Heart right ventricle (tissue), 16 donors: ENCODE results near the gene ONECUT2. TPM values are rescaled to one million over a fixed set of nuclear protein-coding genes. Genes with fewer than 3 reads are reported as not detected.
A peak's percentile ranks its signal among the peaks of the same experiment; 100 is the strongest.

ENCODE experiments used
- ATAC-seq, 8 donors: fragments of 200-7000 bp; cut with Tn5 transposase; one replicate each; pipeline ENCODE4 v1.9.1; 2020; ENCODE audit warnings: mild to moderate bottlenecking in 8 of 8, moderate library complexity in 8 of 8, moderate number of reproducible peaks in 1 of 8
- DNase-seq, 2 donors: peaks; one replicate each; pipeline ENCODE4 v3.0.0-alpha.2; 2020
- H3K27ac ChIP-seq, 10 donors: fragments of 200-600 bp; sonication (generic) in 2 of 10; one replicate each; pipeline versions ENCODE4 v1.5.0 to v1.8.0; 2020 to 2022; ENCODE audit warnings: mild to moderate bottlenecking in 3 of 10
- H3K27me3 ChIP-seq, 7 donors: fragments of 200-600 bp; one replicate each; pipeline ENCODE4 v1.8.0; 2021 to 2022; ENCODE audit warnings: mild to moderate bottlenecking in 2 of 7
- H3K36me3 ChIP-seq, 9 donors: fragments of 200-600 bp; sonication (generic) in 1 of 9; one replicate each; pipeline versions ENCODE4 v1.5.0 to v1.8.0; 2020 to 2022; ENCODE audit warnings: mild to moderate bottlenecking in 2 of 9
- H3K4me1 ChIP-seq, 9 donors: fragments of 200-600 bp; sonication (generic) in 1 of 9; one replicate each; pipeline versions ENCODE4 v1.5.0 to v1.8.0; 2020 to 2022; ENCODE audit warnings: mild to moderate bottlenecking in 4 of 9
- H3K4me3 ChIP-seq, 10 donors: fragments of 200-600 bp; sonication (generic) in 2 of 10; one replicate each; pipeline versions ENCODE4 v1.5.0 to v1.8.0; 2020 to 2022; ENCODE audit warnings: mild to moderate bottlenecking in 7 of 10, moderate library complexity in 2 of 10
- H3K9me3 ChIP-seq, 11 donors: fragments of 200-600 bp in 10 of 11; sonication (generic) in 2 of 11; one replicate each; pipeline versions ENCODE4 v1.5.0 to v1.8.0; 2013 to 2022; ENCODE audit warnings: mild to moderate bottlenecking in 2 of 11, control low read depth in 1 of 11, moderate library complexity in 1 of 11
- CTCF ChIP-seq, 9 donors: fragments of 200-600 bp; sonication (generic) in 2 of 9; IDR thresholded peaks; one replicate each; pipeline versions ENCODE4 v1.5.0 to v1.8.0; 2021 to 2022; ENCODE audit warnings: antibody characterized with exemption in 9 of 9, mild to moderate bottlenecking in 5 of 9, moderate library complexity in 1 of 9
- WGBS, 2 donors: extraction: QIAGEN DNeasy Blood & Tissue Kit; methylation state at CpG; one replicate each; pipeline ENCODE4 v1.1.7; 2013; ENCODE audit warnings: inconsistent platforms in 1 of 2; 5-methylcytosine and 5-hydroxymethylcytosine counted together
- intact Hi-C, 10 donors: fragments of 100-400 bp; cut with DNase I; formaldehyde crosslinking; loops; one replicate each; pipeline versions ENCODE4 v1.11.1 to v1.14.2; 2022
- polyA plus RNA-seq, 2 donors: library from polyadenylated mRNA; stranded (reverse); fragments of 200-250 nt; gene quantifications; one replicate each; pipeline ENCODE4 v1.2.3, GENCODE V29; 2013
- total RNA-seq, 10 donors: library from RNA; stranded (reverse); fragmentation: NEBNext Ultra II Directional in 3 of 10; extraction: Animal tissue kit (Norgen Biotek cat#: 25700) in 3 of 10; gene quantifications; one replicate each; pipeline versions ENCODE4 v1.2.1 to v1.2.4, GENCODE V29; 2021 to 2023
- donor health status: Arrhythmogenic right ventricular cardiomyopathy.
- donor health status: ischemic (EF 13 %, LVEDD 7.1; RV severe dilation, severe dysfunction).
- donor health status: healthy with polysubstance abuse.
- donor health status: DM: no; HTN: yes; CAD: no.
- donor health status: DM: no; HTN: no; CAD: no.
- donor health status: ischemic (EF 25% LVEDD 6.9; RV normal size, moderate dysfunction).
- donor health status: ischemic (EF 25% LVEDD 5.7; RV mildly dilated, moderate dysfunction).
- donor health status: healthy.
- donor health status: DM: yes; HTN: yes; CAD: no.
- donor health status: Ischemic cardiomyopathy.
- donor health status: ischemic (EF 35%, LVEDD 5.7; RV mildly dilated, moderate dysfunction).
- donor health status: nonischemic (EF 11% LVEDD 7.7; RV severe dilation, severe dysfunction).
- donor health status: DM: yes; HTN: yes; CAD: no.
- donor health status: PGD.
- donor health status: ischemic (EF 29% LVEDD 5.4; RV normal size, mild dysfunction).
- donor health status: nonischemic (EF 23%, LVEDD 6.1; RV moderate dilation, normal function).

Gene ONECUT2
- total and polyA plus RNA-seq, 12 donors = under 0.01 to 0.53 (median 0.09) TPM; not detected in 3

DNA sequence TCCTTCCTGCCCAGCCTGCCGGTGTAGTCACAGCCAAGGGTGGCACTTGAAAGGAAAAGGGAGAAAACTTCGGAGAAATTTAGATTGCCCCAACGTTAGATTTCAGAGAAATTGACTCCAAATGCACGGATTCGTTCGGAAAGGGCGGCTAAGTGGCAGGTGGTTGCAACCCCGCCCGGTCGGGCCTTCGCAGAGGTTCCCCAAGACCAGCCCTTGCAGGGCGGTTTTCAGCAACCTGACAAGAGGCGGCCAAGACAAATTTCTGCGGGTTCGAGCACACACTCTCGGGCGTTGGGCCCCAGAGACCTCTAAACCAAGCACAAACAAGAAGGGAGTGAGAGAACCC, 4.8 kb downstream of the ONECUT2 start:
- intact Hi-C loops = loop anchor here in 3 of 10 donors (10.0 kb wide), 3 partner anchors 115 to 695 kb away; no protein-coding TSS in a partner anchor
- no peak for ATAC-seq
- DNase-seq = no peak
- TF ChIP-seq CTCF (IDR thresholded peaks at IDR 0.05) = no peak
- Histone ChIP-seq H3K27ac (no peak overlapping the region), H3K36me3 (no peaks in the 10 kb centered on the region), H3K4me3 (peak overlapping the region in 2 of 10 donors; percentile 2 to 16), H3K4me1 (peaks cover 10 to 57% (median 54%) of the 10 kb centered on the region in 9 donors), H3K27me3 (peaks cover 65 to 96% (median 95%) of the 10 kb centered on the region in 7 donors), H3K9me3 (peaks cover 0 to 2% (median 0%) of the 10 kb centered on the region in 11 donors)
- 1 to 5% methylated on average over 17 of the region's 17 CpGs for WGBS, 2 donors

GRCh38 chr18:57440331-57441070, 5.3 kb downstream of the ONECUT2 start:
- intact Hi-C loops = loop anchor here in 3 of 10 donors (10.0 kb wide), 2 partner anchors 114 to 696 kb away; no protein-coding TSS in a partner anchor
- Histone ChIP-seq H3K36me3 (no peaks in the 10 kb centered on the region), H3K9me3 (peaks cover 0 to 2% (median 0%) of the 10 kb centered on the region in 11 donors), H3K27ac (no peak overlapping the region), H3K27me3 (peaks cover 65 to 98% (median 97%) of the 10 kb centered on the region in 7 donors), H3K4me3 (no peak overlapping the region), H3K4me1 (peaks cover 10 to 56% (median 52%) of the 10 kb centered on the region in 9 donors)
- no peak for TF ChIP-seq CTCF (IDR thresholded peaks at IDR 0.05)
- 2% methylated on average over 58 to 60 of the region's 60 CpGs for WGBS, 2 donors
- DNase-seq (no peak), ATAC-seq (no peak)

DNA sequence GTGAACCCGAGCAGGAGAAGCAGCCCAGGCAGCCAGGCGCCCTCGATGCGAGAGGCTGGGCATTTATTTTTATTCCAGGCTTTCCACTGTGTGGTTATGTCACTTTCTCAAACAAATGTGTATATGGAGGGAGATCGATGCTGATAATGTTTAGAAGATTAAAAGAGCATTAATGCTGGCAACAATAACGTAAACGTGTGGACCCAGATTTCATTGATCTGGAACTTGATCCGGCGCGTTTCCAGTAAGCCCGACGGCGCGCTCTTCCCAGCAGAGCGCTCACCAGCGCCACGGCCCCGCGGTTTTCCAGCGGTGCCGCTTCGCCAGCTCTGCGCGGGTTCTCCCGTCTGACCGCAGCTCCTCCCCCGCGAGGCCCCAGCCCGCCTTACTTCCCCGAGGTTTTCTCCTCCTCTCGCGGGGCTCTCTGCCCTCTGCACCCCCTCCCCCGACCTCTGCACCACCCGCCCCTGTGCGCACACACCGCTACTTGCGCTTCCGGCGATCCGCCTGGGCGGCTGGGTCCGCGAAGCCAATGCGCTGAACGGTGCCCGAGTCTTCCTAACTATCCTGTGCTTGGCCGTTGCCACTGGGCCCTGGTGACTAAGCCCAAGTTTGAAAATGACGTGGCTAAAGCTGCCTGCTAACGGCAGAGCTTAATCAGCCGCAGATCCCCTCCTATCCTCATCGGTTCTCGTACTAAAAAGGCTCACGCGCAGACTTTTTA, 6.1 kb downstream of the ONECUT2 start:
- peaks cover 61 to 100% (median 100%) of the 10 kb centered on the region in 7 donors for H3K27me3 ChIP-seq
- ATAC-seq (peak in 1 of 8 donors; percentile 8), DNase-seq (no peak)
- no peaks in the 10 kb centered on the region for H3K36me3 ChIP-seq
- WGBS, 2 donors = 2% methylated on average over 54 of the region's 54 CpGs
- no peak overlapping the region for H3K27ac ChIP-seq
- intact Hi-C loops = loop anchor here in 3 of 10 donors (10.0 kb wide), 2 partner anchors 114 to 696 kb away; no protein-coding TSS in a partner anchor
- no peak for TF ChIP-seq CTCF (IDR thresholded peaks at IDR 0.05)
- H3K9me3 ChIP-seq = peaks cover 0 to 2% (median 0%) of the 10 kb centered on the region in 11 donors
- no peak overlapping the region for H3K4me3 ChIP-seq
- peaks cover 10 to 55% (median 49%) of the 10 kb centered on the region in 9 donors for H3K4me1 ChIP-seq

- Histone ChIP-seq H3K27me3 (peaks cover 45 to 98% (median 90%) of the 10 kb centered on the region in 7 donors), H3K36me3 (no peaks in the 10 kb centered on the region), H3K4me1 (peaks cover 2 to 35% (median 29%) of the 10 kb centered on the region in 9 donors), H3K27ac (no peak overlapping the region), H3K4me3 (no peak overlapping the region), H3K9me3 (peaks cover 0 to 2% (median 0%) of the 10 kb centered on the region in 11 donors)
- TF ChIP-seq CTCF (IDR thresholded peaks at IDR 0.05) = no peak
- intact Hi-C loops = loop anchor here in 3 of 10 donors (10.0 kb wide), 2 partner anchors 112 to 698 kb away; no protein-coding TSS in a partner anchor
- 0 to 14% methylated on average over 1 of the region's 1 CpG for WGBS, 2 donors
- ATAC-seq (no peak), DNase-seq (no peak)
These were observed 8.1 kb downstream of the ONECUT2 start for GRCh38 chr18:57443247-57443646.
